ENCODE results near the gene COA8. TPM values are rescaled to one million over a fixed set of nuclear protein-coding genes. Genes with fewer than 3 reads are reported as not detected.

Gene COA8
- total and polyA plus RNA-seq, 2 donors (not counting 3 experiments of a cell fraction or from before 2014, with no cell fraction given), result 19.1 to 46.4 TPM

DNA sequence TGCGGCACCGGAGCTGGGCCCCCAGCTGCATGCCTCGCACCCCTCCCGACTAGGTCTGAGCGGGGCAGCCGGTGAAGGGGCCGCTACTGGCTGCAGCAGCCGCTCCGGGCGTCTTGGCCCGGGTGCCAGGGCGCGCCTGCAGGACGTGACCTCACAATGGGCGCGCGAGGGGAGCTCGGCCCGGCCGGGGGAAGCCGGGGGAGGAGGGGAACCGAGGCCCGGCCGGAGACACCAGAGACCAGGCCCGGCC lies 656 bp upstream of the COA8 start:
- FAIRE-seq (no peak), DNase-seq (ENCODE audit: low read depth, low spot score) (peak; percentile 76)
- TF ChIP-seq POLR2A (IDR thresholded peaks at IDR 0.05; ENCODE audit: low read depth, low read length), result peak; percentile 1
- TF ChIP-seq MAX (IDR thresholded peaks at IDR 0.05; ENCODE audit: insufficient read depth, insufficient read length), result no peak
- TF ChIP-seq POLR2AphosphoS5 (IDR thresholded peaks at IDR 0.05; ENCODE audit: insufficient read depth, low read depth, low read length), result peak; percentile 6
- no peak for TF ChIP-seq MYC (IDR thresholded peaks at IDR 0.05; ENCODE audit: low read depth, low read length)
- Histone ChIP-seq H3K79me2 (ENCODE audit: control insufficient read depth, insufficient read depth, low read length) (peaks cover 89% of the 10 kb centered on the region), H3K36me3 (ENCODE audit: control insufficient read depth in 2 of 2, extremely low read depth in 1 of 2, insufficient read depth in 2 of 2, low read length in 2 of 2) (peaks cover 16 to 21% of the 10 kb centered on the region in 2 experiments), H3K27ac (ENCODE audit: insufficient read depth, low read depth, low read length) (peak overlapping the region; percentile 94), H3K9me3 (replicated peaks; ENCODE audit: control insufficient read depth, insufficient read depth, low read length) (no peaks in the 10 kb centered on the region), H3K27me3 (ENCODE audit: control insufficient read depth in 2 of 2, insufficient read depth in 2 of 2, low read length in 2 of 2) (no peaks in the 10 kb centered on the region), H3K4me2 (ENCODE audit: insufficient read depth, low read length) (peak overlapping the region; percentile 94), H4K20me1 (replicated peaks; ENCODE audit: control insufficient read depth, extremely low read depth, insufficient read depth, low read length) (no peaks in the 10 kb centered on the region), H3K4me1 (ENCODE audit: control insufficient read depth, extremely low read depth, insufficient read depth, low read length) (peaks cover 23% of the 10 kb centered on the region), H2AFZ (ENCODE audit: low read depth, low read length) (peak overlapping the region; percentile 90), H3K9ac (replicated peaks; ENCODE audit: extremely low read depth, insufficient read depth, low read length) (peak overlapping the region; percentile 96), H3K9me1 (replicated peaks; ENCODE audit: control insufficient read depth, extremely low read depth, insufficient read depth, low read length) (no peaks in the 10 kb centered on the region), H3K4me3 (replicated peaks in 1 of 3; ENCODE audit: insufficient read depth in 1 of 3, low read depth in 1 of 3, low read length in 3 of 3) (peak overlapping the region; percentile 61 to 97 (median 95))
- CTCF ChIA-PET, result interaction anchor here (1.0 to 2.3 kb wide), 3 partner anchors 15 to 43 kb away, joined by 3 to 19 read pairs (median 3); no protein-coding TSS in a partner anchor
- intact Hi-C loops (cut with micrococcal nuclease) (loop anchor here (1.0 to 5.0 kb wide), 3 partner anchors 14 to 153 kb away; partner anchors contain the start of genes TRMT61A, XRCC3 and ZFYVE21), dilution Hi-C loops (cut with MboI; ENCODE audit: extremely low pct_ligation_motif_present, low sequenced_read_pairs) (no loop called here)
- POLR2A ChIA-PET, result interaction anchor here (1.2 kb wide), 1 partner anchor 33 kb away, joined by 3 read pairs; the partner anchor contains the start of gene TRMT61A
- BruUV-seq (replicated peaks), result no TSS peak

DNA sequence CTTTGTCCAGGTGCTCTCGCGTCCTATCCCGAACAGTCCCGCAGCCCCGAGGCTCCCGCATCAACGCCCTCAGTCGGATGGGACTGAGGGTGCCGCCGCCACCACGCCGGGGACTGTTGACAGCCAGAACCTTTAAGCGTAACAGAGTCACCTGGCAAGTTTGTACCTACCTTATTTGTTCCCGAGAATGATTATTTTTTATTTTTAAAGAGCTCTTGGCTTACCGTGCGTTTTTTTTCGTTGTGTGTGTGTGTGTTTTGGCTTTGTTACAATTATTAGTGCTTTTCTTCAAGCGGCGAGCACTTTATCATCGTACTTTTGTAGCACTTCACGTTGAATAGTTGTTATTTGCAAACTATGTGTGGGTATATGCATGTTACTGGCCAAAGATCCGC lies 463 bp downstream of the COA8 start:
- peak overlapping the region; percentile 98 for H3K4me2 ChIP-seq (ENCODE audit: insufficient read depth, low read length)
- FAIRE-seq (no peak), DNase-seq (ENCODE audit: low read depth, low spot score) (no peak)
- dilution Hi-C loops (cut with MboI; ENCODE audit: extremely low pct_ligation_motif_present, low sequenced_read_pairs), result no loop called here
- ChIA-PET CTCF (no interaction called here), POLR2A (no interaction called here)
- H3K9me3 ChIP-seq (replicated peaks; ENCODE audit: control insufficient read depth, insufficient read depth, low read length), result no peaks in the 10 kb centered on the region
- H3K79me2 ChIP-seq (ENCODE audit: control insufficient read depth, insufficient read depth, low read length), result peaks cover 89% of the 10 kb centered on the region
- peak overlapping the region; percentile 96 for H3K9ac ChIP-seq (replicated peaks; ENCODE audit: extremely low read depth, insufficient read depth, low read length)
- H3K27me3 ChIP-seq (ENCODE audit: control insufficient read depth in 2 of 2, insufficient read depth in 2 of 2, low read length in 2 of 2), result no peaks in the 10 kb centered on the region
- H2AFZ ChIP-seq (ENCODE audit: low read depth, low read length), result peak overlapping the region; percentile 90
- peaks cover 16 to 18% of the 10 kb centered on the region in 2 experiments for H3K36me3 ChIP-seq (ENCODE audit: control insufficient read depth in 2 of 2, extremely low read depth in 1 of 2, insufficient read depth in 2 of 2, low read length in 2 of 2)
- BruUV-seq (replicated peaks), result TSS peak; percentile 43
- H3K27ac ChIP-seq (ENCODE audit: insufficient read depth, low read depth, low read length), result peak overlapping the region; percentile 94
- H3K4me1 ChIP-seq (ENCODE audit: control insufficient read depth, extremely low read depth, insufficient read depth, low read length), result peaks cover 23% of the 10 kb centered on the region
- H4K20me1 ChIP-seq (replicated peaks; ENCODE audit: control insufficient read depth, extremely low read depth, insufficient read depth, low read length), result no peaks in the 10 kb centered on the region
- intact Hi-C loops (cut with micrococcal nuclease), result loop anchor here (5.0 kb wide), 1 partner anchor 36 kb away; the partner anchor contains the start of gene TRMT61A
- peak overlapping the region; percentile 61 to 97 (median 95) for H3K4me3 ChIP-seq (replicated peaks in 1 of 3; ENCODE audit: insufficient read depth in 1 of 3, low read depth in 1 of 3, low read length in 3 of 3)
- no peaks in the 10 kb centered on the region for H3K9me1 ChIP-seq (replicated peaks; ENCODE audit: control insufficient read depth, extremely low read depth, insufficient read depth, low read length)
- TF ChIP-seq POLR2AphosphoS5 (IDR thresholded peaks at IDR 0.05; ENCODE audit: insufficient read depth, low read depth, low read length) (no peak), CTCF (IDR thresholded peaks at IDR 0.05; ENCODE audit: extremely low read depth in 1 of 2, insufficient read depth in 1 of 2, low read depth in 1 of 2, low read length in 2 of 2) (no peak), GATA2 (IDR thresholded peaks at IDR 0.05; ENCODE audit: insufficient read depth, insufficient read length, low read depth, low read length) (no peak), POLR2A (IDR thresholded peaks at IDR 0.05; ENCODE audit: low read depth, low read length) (peak; percentile 11), EZH2 (IDR thresholded peaks at IDR 0.05; ENCODE audit: borderline replicate concordance, low read depth, low read length, severe bottlenecking) (no peak), MAX (IDR thresholded peaks at IDR 0.05; ENCODE audit: insufficient read depth, insufficient read length) (no peak), JUN (IDR thresholded peaks at IDR 0.05; ENCODE audit: borderline replicate concordance, insufficient read depth, insufficient read length, low read depth) (no peak)
